NCI-H2171 (cell line): ENCODE results near the gene KHSRP.

Experiments used
- DNase-seq: peaks from one replicate; lab custom pipeline; 2025; lab: John Stamatoyannopoulos, UW

Gene KHSRP

GRCh38 chr19:6424195-6424938, at the start of gene KHSRP:
Gene KHSRP (minus strand): TSS chr19:6424811. CDS start chr19:6424701, 110 bp downstream.
- peak; percentile 27 for DNase-seq

- DNase-seq = no peak
Observed at GRCh38 chr19:6473647-6474046, 49.0 kb upstream of the KHSRP start.

GRCh38 chr19:6472713-6473112, 48.1 kb upstream of the KHSRP start:
- DNase-seq = no peak

- no peak for DNase-seq
Observed at GRCh38 chr19:6471076-6471475, 46.5 kb upstream of the KHSRP start.

- DNase-seq = no peak
Observed at GRCh38 chr19:6470173-6470572, 45.6 kb upstream of the KHSRP start.

GRCh38 chr19:6467384-6467783, 42.8 kb upstream of the KHSRP start:
- DNase-seq = no peak

GRCh38 chr19:6466526-6467248, 42.1 kb upstream of the KHSRP start:
- DNase-seq = no peak

- DNase-seq = no peak
Observed at GRCh38 chr19:6465663-6466062, 41.1 kb upstream of the KHSRP start.

GRCh38 chr19:6465006-6465405, 40.4 kb upstream of the KHSRP start:
- no peak for DNase-seq

- DNase-seq = peak; percentile 80
Observed at GRCh38 chr19:6464070-6464873, 39.7 kb upstream of the KHSRP start, which contains the start of gene CRB3. Gene CRB3 (plus strand): TSS chr19:6464271. CDS start chr19:6464702, 431 bp downstream.

GRCh38 chr19:6460099-6460884, 35.7 kb upstream of the KHSRP start:
- DNase-seq = peak; percentile 97

GRCh38 chr19:6459262-6460098, 34.9 kb upstream of the KHSRP start, which contains the start of gene SLC25A23:
Gene SLC25A23 (minus strand): TSS chr19:6459792. CDS start chr19:6459628, 164 bp downstream.
- peak; percentile 73 for DNase-seq

- DNase-seq = no peak
Observed at GRCh38 chr19:6458695-6459261, 34.2 kb upstream of the KHSRP start.

- DNase-seq = no peak
Observed at GRCh38 chr19:6457958-6458694, 33.5 kb upstream of the KHSRP start.

GRCh38 chr19:6455924-6456323, 31.3 kb upstream of the KHSRP start:
- no peak for DNase-seq

GRCh38 chr19:6453951-6454565, 29.4 kb upstream of the KHSRP start:
- DNase-seq = no peak

- no peak for DNase-seq
Observed at GRCh38 chr19:6452899-6453298, 28.3 kb upstream of the KHSRP start.

- no peak for DNase-seq
Observed at GRCh38 chr19:6452223-6452614, 27.6 kb upstream of the KHSRP start.

- no peak for DNase-seq
Observed at GRCh38 chr19:6451583-6452222, 27.1 kb upstream of the KHSRP start.
